ENCODE data around the gene DCTN4.

DNA sequence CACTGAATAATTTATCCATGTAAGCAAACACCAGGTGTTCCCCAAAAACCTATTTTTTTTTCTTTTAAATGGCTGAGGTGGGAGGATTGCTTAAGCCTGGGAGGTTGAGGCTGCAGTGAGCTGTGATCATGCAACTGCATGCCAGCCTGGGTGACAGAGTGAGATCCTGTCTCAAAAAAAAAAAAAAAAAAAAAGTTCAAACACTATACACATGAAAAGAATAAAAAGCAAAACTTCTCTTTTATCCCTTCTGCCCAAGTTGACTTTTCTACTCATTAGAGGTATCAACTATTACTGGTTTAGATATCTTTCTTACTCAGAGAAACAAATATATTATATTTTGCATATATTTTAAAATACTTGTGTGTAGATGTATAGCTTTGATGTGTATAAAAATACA, 17.8 kb downstream of the DCTN4 start:
- TF ChIP-seq, protein P1, sequence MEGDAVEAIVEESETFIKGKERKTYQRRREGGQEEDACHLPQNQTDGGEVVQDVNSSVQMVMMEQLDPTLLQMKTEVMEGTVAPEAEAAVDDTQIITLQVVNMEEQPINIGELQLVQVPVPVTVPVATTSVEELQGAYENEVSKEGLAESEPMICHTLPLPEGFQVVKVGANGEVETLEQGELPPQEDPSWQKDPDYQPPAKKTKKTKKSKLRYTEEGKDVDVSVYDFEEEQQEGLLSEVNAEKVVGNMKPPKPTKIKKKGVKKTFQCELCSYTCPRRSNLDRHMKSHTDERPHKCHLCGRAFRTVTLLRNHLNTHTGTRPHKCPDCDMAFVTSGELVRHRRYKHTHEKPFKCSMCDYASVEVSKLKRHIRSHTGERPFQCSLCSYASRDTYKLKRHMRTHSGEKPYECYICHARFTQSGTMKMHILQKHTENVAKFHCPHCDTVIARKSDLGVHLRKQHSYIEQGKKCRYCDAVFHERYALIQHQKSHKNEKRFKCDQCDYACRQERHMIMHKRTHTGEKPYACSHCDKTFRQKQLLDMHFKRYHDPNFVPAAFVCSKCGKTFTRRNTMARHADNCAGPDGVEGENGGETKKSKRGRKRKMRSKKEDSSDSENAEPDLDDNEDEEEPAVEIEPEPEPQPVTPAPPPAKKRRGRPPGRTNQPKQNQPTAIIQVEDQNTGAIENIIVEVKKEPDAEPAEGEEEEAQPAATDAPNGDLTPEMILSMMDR (IDR thresholded peaks at IDR 0.05), result no peak
- TF ChIP-seq POLR2A (IDR thresholded peaks at IDR 0.05), result no peak
